Endothelial cell of hepatic sinusoid (primary cell): ENCODE results near the gene SAMD8.

Source experiments
- in situ Hi-C: cut with HindIII; loops from 2 replicates; pipeline ENCODE4 v1.10.0; 2017; ENCODE audit warnings: low sequenced_read_pairs

SAMD8 gene

GRCh38 chr10:75084834-75085384 lies 26.5 kb upstream of the SAMD8 start:
- in situ Hi-C loops: no loop called here

GRCh38 chr10:75086278-75086934 lies 25.1 kb upstream of the SAMD8 start:
- in situ Hi-C loops: no loop called here

- in situ Hi-C loops: no loop called here
Observed at GRCh38 chr10:75088640-75089039, 22.8 kb upstream of the SAMD8 start.

GRCh38 chr10:75089634-75090033 lies 21.8 kb upstream of the SAMD8 start:
- in situ Hi-C loops: no loop called here

GRCh38 chr10:75091146-75091545 lies 20.3 kb upstream of the SAMD8 start:
- in situ Hi-C loops: no loop called here

GRCh38 chr10:75094465-75094864 lies 17.0 kb upstream of the SAMD8 start:
- in situ Hi-C loops: no loop called here

- in situ Hi-C loops: loop anchor here (5.0 kb wide), 1 partner anchor 68 kb away; no protein-coding TSS in a partner anchor
Observed at GRCh38 chr10:75095631-75096030, 15.8 kb upstream of the SAMD8 start.

- in situ Hi-C loops: loop anchor here (5.0 kb wide), 1 partner anchor 69 kb away; no protein-coding TSS in a partner anchor
Observed at GRCh38 chr10:75096749-75097148, 14.7 kb upstream of the SAMD8 start.

- in situ Hi-C loops: loop anchor here (5.0 kb wide), 1 partner anchor 70 kb away; no protein-coding TSS in a partner anchor
Observed at GRCh38 chr10:75097666-75098285, 13.7 kb upstream of the SAMD8 start.

GRCh38 chr10:75098902-75099673 lies 12.4 kb upstream of the SAMD8 start:
- in situ Hi-C loops: loop anchor here (5.0 kb wide), 1 partner anchor 72 kb away; no protein-coding TSS in a partner anchor

- in situ Hi-C loops: loop anchor here (5.0 kb wide), 1 partner anchor 73 kb away; no protein-coding TSS in a partner anchor
Observed at GRCh38 chr10:75099952-75100763, 11.3 kb upstream of the SAMD8 start.

GRCh38 chr10:75100764-75101291 lies 10.6 kb upstream of the SAMD8 start:
- in situ Hi-C loops: no loop called here

GRCh38 chr10:75101416-75102251 lies 9.8 kb upstream of the SAMD8 start:
- in situ Hi-C loops: no loop called here

- in situ Hi-C loops: no loop called here
Observed at GRCh38 chr10:75102830-75103673, 8.4 kb upstream of the SAMD8 start.

- in situ Hi-C loops: no loop called here
Observed at GRCh38 chr10:75103881-75104686, 7.4 kb upstream of the SAMD8 start.

GRCh38 chr10:75104842-75105241 lies 6.6 kb upstream of the SAMD8 start:
- in situ Hi-C loops: no loop called here

GRCh38 chr10:75105576-75106197 lies 5.8 kb upstream of the SAMD8 start:
- in situ Hi-C loops: no loop called here
